RWPE2 (cell line): ENCODE measurements around the gene CDK3.

Experiments
- ATAC-seq: fragments of 200-7000 bp; cut with Tn5 transposase; 3 replicates; pipeline ENCODE4 v1.9.1; 2021; ENCODE audit warnings: low read depth
- DNase-seq: peaks from one replicate; pipeline ENCODE4 v3.0.0-alpha.2; 2020; ENCODE audit warnings: low spot score
- H3K27ac ChIP-seq: fragments of 450-650 bp; 2 replicates; pipeline ENCODE4 v1.5.1; 2017; ENCODE audit warnings: mild to moderate bottlenecking; ENCODE audit not compliant: poor library complexity, severe bottlenecking
- H3K27me3 ChIP-seq: fragments of 250-450 bp; sonication (Bioruptor Pico); 2 replicates; pipeline ENCODE4 v1.5.1; 2021; ENCODE audit warnings: mild to moderate bottlenecking, moderate library complexity; ENCODE audit not compliant: insufficient read depth, poor library complexity, severe bottlenecking
- H3K36me3 ChIP-seq: fragments of 250-450 bp; sonication (Bioruptor Pico); 2 replicates; pipeline ENCODE4 v1.5.1; 2020; ENCODE audit warnings: low read depth, mild to moderate bottlenecking, moderate library complexity
- H3K4me1 ChIP-seq: fragments of 250-450 bp; sonication (Bioruptor Pico); 2 replicates; pipeline ENCODE4 v1.5.1; 2021; ENCODE audit warnings: mild to moderate bottlenecking, moderate library complexity; ENCODE audit not compliant: insufficient read depth, poor library complexity, severe bottlenecking
- H3K4me3 ChIP-seq: fragments of 250-450 bp; sonication (Bioruptor Pico); 2 replicates; pipeline ENCODE4 v1.5.1; 2021; ENCODE audit warnings: mild to moderate bottlenecking, moderate library complexity; ENCODE audit not compliant: severe bottlenecking
- H3K9me3 ChIP-seq: fragments of 250-450 bp; sonication (Bioruptor Pico); 2 replicates; pipeline ENCODE4 v1.5.1; 2021; ENCODE audit warnings: mild to moderate bottlenecking, moderate library complexity; ENCODE audit not compliant: severe bottlenecking
- CTCF ChIP-seq: fragments of 450-650 bp; IDR thresholded peaks from one replicate; pipeline ENCODE4 v1.5.1; 2017; ENCODE audit warnings: mild to moderate bottlenecking, moderate library complexity; ENCODE audit not compliant: poor library complexity, severe bottlenecking

The CDK3 gene

GRCh38 chr17:76022973-76023899 is 22.6 kb downstream of the CDK3 start:
- no peaks in the 10 kb centered on the region for H3K4me1 ChIP-seq
- DNase-seq = peak; percentile 67
- no peaks in the 10 kb centered on the region for H3K27me3 ChIP-seq
- no peak for ATAC-seq
- H3K27ac ChIP-seq = no peak overlapping the region
- no peak overlapping the region for H3K4me3 ChIP-seq
- no peaks in the 10 kb centered on the region for H3K9me3 ChIP-seq
- no peak for TF ChIP-seq CTCF
- peaks cover 16% of the 10 kb centered on the region for H3K36me3 ChIP-seq

GRCh38 chr17:76023900-76024237 is 23.2 kb downstream of the CDK3 start:
- Histone ChIP-seq H3K27me3 (no peaks in the 10 kb centered on the region), H3K9me3 (no peaks in the 10 kb centered on the region), H3K27ac (no peak overlapping the region), H3K36me3 (peaks cover 13% of the 10 kb centered on the region; the same call in 1 of the 2 replicates), H3K4me1 (no peaks in the 10 kb centered on the region), H3K4me3 (no peak overlapping the region)
- no peak for TF ChIP-seq CTCF
- ATAC-seq = no peak
- DNase-seq = no peak

GRCh38 chr17:76024353-76024752 is 23.7 kb downstream of the CDK3 start:
- H3K36me3 ChIP-seq = peaks cover 10% of the 10 kb centered on the region; the same call in 1 of the 2 replicates
- H3K27me3 ChIP-seq = no peaks in the 10 kb centered on the region
- H3K4me3 ChIP-seq = no peak overlapping the region
- TF ChIP-seq CTCF = no peak
- ATAC-seq (no peak), DNase-seq (no peak)
- H3K27ac ChIP-seq = no peak overlapping the region
- H3K9me3 ChIP-seq = no peaks in the 10 kb centered on the region
- H3K4me1 ChIP-seq = no peaks in the 10 kb centered on the region

GRCh38 chr17:76025294-76025693 is 24.6 kb downstream of the CDK3 start:
- ATAC-seq = no peak

More at GRCh38 chr17:76025294-76025693, 24.6 kb downstream of the CDK3 start:
- Histone ChIP-seq H3K27me3 (no peaks in the 10 kb centered on the region), H3K4me3 (no peak overlapping the region), H3K27ac (no peak overlapping the region), H3K4me1 (no peaks in the 10 kb centered on the region), H3K36me3 (0 out of 2 replicates have a peak, but pooled peaks cover 5% of the 10 kb centered on the region), H3K9me3 (no peaks in the 10 kb centered on the region)
- no peak for TF ChIP-seq CTCF
- no peak for DNase-seq
